MM.1S (cell line): Measurements from ENCODE around the gene MPPED1.

ENCODE experiments used
- DNase-seq: peaks from one replicate; pipeline ENCODE4 v3.0.0-alpha.2; 2015
- H2AFZ ChIP-seq: fragments of 300-600 bp; sonication (generic); 2 replicates; pipeline ENCODE4 v1.6.0; 2016; ENCODE audit warnings: antibody characterized with exemption, low read length
- H3F3A ChIP-seq: fragments of 300-600 bp; sonication (generic); 2 replicates; pipeline ENCODE4 v1.6.1; 2016; ENCODE audit warnings: mild to moderate bottlenecking, antibody characterized with exemption, low read length, moderate library complexity, mixed read lengths; ENCODE audit not compliant: insufficient read depth
- H3K27ac ChIP-seq: fragments of 300-600 bp; sonication (generic); 2 replicates; pipeline ENCODE4 v1.5.1; 2016; ENCODE audit warnings: mild to moderate bottlenecking, low read length
- H3K27me3 ChIP-seq: fragments of 300-600 bp; sonication (generic); replicated peaks from 2 replicates; pipeline ENCODE4 v1.6.0; 2016; ENCODE audit warnings: low read length; ENCODE audit not compliant: insufficient read depth
- H3K36me3 ChIP-seq: fragments of 300-600 bp; sonication (generic); replicated peaks from 2 replicates; pipeline ENCODE4 v1.6.1; 2016; ENCODE audit warnings: mild to moderate bottlenecking, low read length, mixed read lengths; ENCODE audit not compliant: insufficient read depth
- H3K4me1 ChIP-seq: fragments of 300-600 bp; sonication (generic); 2 replicates; pipeline ENCODE4 v1.6.1; 2016; ENCODE audit warnings: low read length, mixed read lengths
- H3K4me2 ChIP-seq: fragments of 300-600 bp; sonication (generic); 2 replicates; pipeline ENCODE4 v1.6.0; 2016; ENCODE audit warnings: low read depth, low read length
- H3K4me3 ChIP-seq: fragments of 300-600 bp; sonication (generic); 2 replicates; pipeline ENCODE4 v1.5.1; 2016; ENCODE audit warnings: low read length, mixed read lengths
- H3K79me2 ChIP-seq: fragments of 300-600 bp; sonication (generic); 2 replicates; pipeline ENCODE4 v1.6.1; 2016; ENCODE audit warnings: mixed run types, low read length, mixed read lengths
- H3K9ac ChIP-seq: fragments of 300-600 bp; sonication (generic); 2 replicates; pipeline ENCODE4 v1.6.1; 2016; ENCODE audit warnings: low read length, mixed read lengths
- H3K9me2 ChIP-seq: fragments of 300-600 bp; sonication (generic); replicated peaks from 2 replicates; pipeline ENCODE4 v1.6.1; 2016; ENCODE audit warnings: mild to moderate bottlenecking, low read length, mixed read lengths; ENCODE audit not compliant: insufficient read depth
- H3K9me3 ChIP-seq: fragments of 300-600 bp; sonication (generic); replicated peaks from 2 replicates; pipeline ENCODE4 v1.6.1; 2016; ENCODE audit warnings: mild to moderate bottlenecking, low read length, mixed read lengths; ENCODE audit not compliant: insufficient read depth
- H4K20me1 ChIP-seq: fragments of 300-600 bp; sonication (generic); 2 replicates; pipeline ENCODE4 v1.6.1; 2016; ENCODE audit warnings: mild to moderate bottlenecking, low read length, moderate library complexity, mixed read lengths; ENCODE audit not compliant: insufficient read depth
- CTCF ChIP-seq: fragments of 300-600 bp; sonication (generic); IDR thresholded peaks from 2 replicates; pipeline ENCODE4 v1.5.1; 2016; ENCODE audit warnings: antibody characterized with exemption, low read length, mixed read lengths
- EZH2 ChIP-seq: fragments of 300-600 bp; sonication (generic); optimal IDR thresholded peaks from 2 replicates; pipeline ENCODE3; 2017; ENCODE audit warnings: low read depth, mild to moderate bottlenecking, antibody characterized with exemption, low read length, mixed read lengths
- EZH2phosphoT487 ChIP-seq: fragments of 300-600 bp; sonication (generic); IDR thresholded peaks from 2 replicates; pipeline ENCODE4 v1.6.1; 2018; ENCODE audit warnings: antibody characterized with exemption, low read length

The MPPED1 gene

GRCh38 chr22:43509337-43509736 lies 97.5 kb downstream of the MPPED1 start:
- no peak for DNase-seq
- H2AFZ ChIP-seq = no peak overlapping the region
- no peaks in the 10 kb centered on the region for H3K36me3 ChIP-seq
- no peaks in the 10 kb centered on the region for H3K9me3 ChIP-seq
- no peaks in the 10 kb centered on the region for H3K9me2 ChIP-seq
- H3F3A ChIP-seq = no peaks in the 10 kb centered on the region
- H4K20me1 ChIP-seq = no peaks in the 10 kb centered on the region
- no peak overlapping the region for H3K27ac ChIP-seq
- H3K4me3 ChIP-seq = no peak overlapping the region
- peaks cover 18% of the 10 kb centered on the region for H3K27me3 ChIP-seq
- no peaks in the 10 kb centered on the region for H3K4me1 ChIP-seq
- H3K79me2 ChIP-seq = no peaks in the 10 kb centered on the region
- no peak overlapping the region for H3K9ac ChIP-seq
- no peak overlapping the region for H3K4me2 ChIP-seq
- no peak for TF ChIP-seq CTCF
- TF ChIP-seq EZH2 = no peak
- no peak for TF ChIP-seq EZH2phosphoT487

- no peak overlapping the region for H3K4me3 ChIP-seq
- no peak overlapping the region for H3K9ac ChIP-seq
- no peaks in the 10 kb centered on the region for H3K4me1 ChIP-seq
- H3K9me3 ChIP-seq = no peaks in the 10 kb centered on the region
- H4K20me1 ChIP-seq = no peaks in the 10 kb centered on the region
- H2AFZ ChIP-seq = no peak overlapping the region
- no peaks in the 10 kb centered on the region for H3K36me3 ChIP-seq
- no peaks in the 10 kb centered on the region for H3F3A ChIP-seq
- DNase-seq = no peak
- H3K4me2 ChIP-seq = no peak overlapping the region
- TF ChIP-seq EZH2phosphoT487 (no peak), EZH2 (no peak), CTCF (no peak)
- peaks cover 23% of the 10 kb centered on the region for H3K27me3 ChIP-seq
- H3K79me2 ChIP-seq = no peaks in the 10 kb centered on the region
- H3K9me2 ChIP-seq = no peaks in the 10 kb centered on the region
- no peak overlapping the region for H3K27ac ChIP-seq
Measured at GRCh38 chr22:43510281-43511070, 98.7 kb downstream of the MPPED1 start.

- no peak overlapping the region for H3K27ac ChIP-seq
- H3K9me3 ChIP-seq = no peaks in the 10 kb centered on the region
- no peak for TF ChIP-seq CTCF
- TF ChIP-seq EZH2 = no peak
- H3F3A ChIP-seq = no peaks in the 10 kb centered on the region
- H4K20me1 ChIP-seq = no peaks in the 10 kb centered on the region
- H3K9me2 ChIP-seq = no peaks in the 10 kb centered on the region
- no peaks in the 10 kb centered on the region for H3K4me1 ChIP-seq
- H3K36me3 ChIP-seq = no peaks in the 10 kb centered on the region
- H2AFZ ChIP-seq = no peak overlapping the region
- no peaks in the 10 kb centered on the region for H3K79me2 ChIP-seq
- no peak overlapping the region for H3K9ac ChIP-seq
- H3K27me3 ChIP-seq = peaks cover 22% of the 10 kb centered on the region
- no peak overlapping the region for H3K4me3 ChIP-seq
- DNase-seq = no peak
- no peak overlapping the region for H3K4me2 ChIP-seq
Measured at GRCh38 chr22:43511276-43511910, 99.6 kb downstream of the MPPED1 start.
